ENCODE measurements around the gene SCNN1G. TPM values are rescaled to one million over a fixed set of nuclear protein-coding genes. Genes with fewer than 3 reads are reported as not detected.

Gene SCNN1G
- total RNA-seq, 1 experiment from 2014 or later = 1.3 TPM

DNA sequence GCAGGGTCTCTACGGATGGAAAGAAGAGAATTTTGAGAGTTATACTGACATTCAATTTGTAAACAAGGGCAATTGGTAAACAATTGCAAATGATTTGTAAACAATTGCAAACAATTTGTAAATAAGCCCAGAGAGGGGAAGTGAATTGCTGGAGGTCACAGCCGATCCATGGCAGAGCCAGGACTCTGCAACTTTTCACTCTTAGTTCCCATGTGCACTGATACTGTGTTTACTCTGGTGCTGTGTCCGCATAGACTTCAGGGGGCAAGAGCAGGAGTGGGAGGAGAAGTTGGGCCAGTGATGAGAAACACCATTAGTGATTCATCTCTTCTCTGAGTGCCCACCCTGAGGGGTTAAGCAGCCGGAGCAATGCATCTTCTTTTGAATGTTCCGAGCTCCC is 14.0 kb downstream of the SCNN1G start:
- Mint-ChIP-seq H3K4me3 (no peak overlapping the region), H3K4me1 (peaks cover 40% of the 10 kb centered on the region), H3K36me3 (no peaks in the 10 kb centered on the region), H3K27me3 (ENCODE audit: low read depth) (peaks cover 4% of the 10 kb centered on the region; the same call in 1 of the 2 replicates), H3K9me3 (no peaks in the 10 kb centered on the region), H3K27ac (no peak overlapping the region)
- ChIA-PET POLR2A (no interaction called here), CTCF (interaction anchor here (1.5 kb wide), 1 partner anchor 239 kb away, joined by 3 read pairs; no protein-coding TSS in a partner anchor)
- TF ChIP-seq, protein P1, sequence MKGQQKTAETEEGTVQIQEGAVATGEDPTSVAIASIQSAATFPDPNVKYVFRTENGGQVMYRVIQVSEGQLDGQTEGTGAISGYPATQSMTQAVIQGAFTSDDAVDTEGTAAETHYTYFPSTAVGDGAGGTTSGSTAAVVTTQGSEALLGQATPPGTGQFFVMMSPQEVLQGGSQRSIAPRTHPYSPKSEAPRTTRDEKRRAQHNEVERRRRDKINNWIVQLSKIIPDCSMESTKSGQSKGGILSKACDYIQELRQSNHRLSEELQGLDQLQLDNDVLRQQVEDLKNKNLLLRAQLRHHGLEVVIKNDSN (CRISPR knock-in tag; IDR thresholded peaks at IDR 0.05) = no peak
- TF ChIP-seq, protein P2, sequence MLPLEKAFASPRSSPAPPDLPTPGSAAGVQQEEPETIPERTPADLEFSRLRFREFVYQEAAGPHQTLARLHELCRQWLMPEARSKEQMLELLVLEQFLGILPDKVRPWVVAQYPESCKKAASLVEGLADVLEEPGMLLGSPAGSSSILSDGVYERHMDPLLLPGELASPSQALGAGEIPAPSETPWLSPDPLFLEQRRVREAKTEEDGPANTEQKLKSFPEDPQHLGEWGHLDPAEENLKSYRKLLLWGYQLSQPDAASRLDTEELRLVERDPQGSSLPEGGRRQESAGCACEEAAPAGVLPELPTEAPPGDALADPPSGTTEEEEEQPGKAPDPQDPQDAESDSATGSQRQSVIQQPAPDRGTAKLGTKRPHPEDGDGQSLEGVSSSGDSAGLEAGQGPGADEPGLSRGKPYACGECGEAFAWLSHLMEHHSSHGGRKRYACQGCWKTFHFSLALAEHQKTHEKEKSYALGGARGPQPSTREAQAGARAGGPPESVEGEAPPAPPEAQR (CRISPR knock-in tag; IDR thresholded peaks at IDR 0.05) = no peak
- TF ChIP-seq ZNF671 (CRISPR knock-in tag; IDR thresholded peaks at IDR 0.05) (no peak), ZNF219 (CRISPR knock-in tag; IDR thresholded peaks at IDR 0.05; ENCODE audit: borderline replicate concordance) (no peak), EMX1 (CRISPR knock-in tag; IDR thresholded peaks at IDR 0.05) (no peak), ZNF512 (CRISPR knock-in tag; IDR thresholded peaks at IDR 0.05; ENCODE audit: borderline replicate concordance) (no peak), ZNF121 (CRISPR knock-in tag; IDR thresholded peaks at IDR 0.05) (no peak), ZBTB21 (CRISPR knock-in tag; IDR thresholded peaks at IDR 0.05; ENCODE audit: borderline replicate concordance) (no peak), E2F4 (CRISPR knock-in tag; IDR thresholded peaks at IDR 0.05; ENCODE audit: borderline replicate concordance, low read depth) (no peak), ZNF232 (CRISPR knock-in tag; IDR thresholded peaks at IDR 0.05) (no peak), FOXK1 (CRISPR knock-in tag; IDR thresholded peaks at IDR 0.05) (no peak), MYBL2 (CRISPR knock-in tag; IDR thresholded peaks at IDR 0.05) (no peak), GRHL2 (CRISPR knock-in tag; IDR thresholded peaks at IDR 0.05; ENCODE audit: insufficient replicate concordance, severe bottlenecking) (no peak)
- TF ChIP-seq, protein P3, sequence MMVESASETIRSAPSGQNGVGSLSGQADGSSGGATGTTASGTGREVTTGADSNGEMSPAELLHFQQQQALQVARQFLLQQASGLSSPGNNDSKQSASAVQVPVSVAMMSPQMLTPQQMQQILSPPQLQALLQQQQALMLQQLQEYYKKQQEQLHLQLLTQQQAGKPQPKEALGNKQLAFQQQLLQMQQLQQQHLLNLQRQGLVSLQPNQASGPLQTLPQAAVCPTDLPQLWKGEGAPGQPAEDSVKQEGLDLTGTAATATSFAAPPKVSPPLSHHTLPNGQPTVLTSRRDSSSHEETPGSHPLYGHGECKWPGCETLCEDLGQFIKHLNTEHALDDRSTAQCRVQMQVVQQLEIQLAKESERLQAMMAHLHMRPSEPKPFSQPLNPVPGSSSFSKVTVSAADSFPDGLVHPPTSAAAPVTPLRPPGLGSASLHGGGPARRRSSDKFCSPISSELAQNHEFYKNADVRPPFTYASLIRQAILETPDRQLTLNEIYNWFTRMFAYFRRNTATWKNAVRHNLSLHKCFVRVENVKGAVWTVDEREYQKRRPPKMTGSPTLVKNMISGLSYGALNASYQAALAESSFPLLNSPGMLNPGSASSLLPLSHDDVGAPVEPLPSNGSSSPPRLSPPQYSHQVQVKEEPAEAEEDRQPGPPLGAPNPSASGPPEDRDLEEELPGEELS (CRISPR knock-in tag; IDR thresholded peaks at IDR 0.05) = no peak
- ATAC-seq (peak; percentile 40), DNase-seq (ENCODE audit: low spot score) (no peak)

DNA sequence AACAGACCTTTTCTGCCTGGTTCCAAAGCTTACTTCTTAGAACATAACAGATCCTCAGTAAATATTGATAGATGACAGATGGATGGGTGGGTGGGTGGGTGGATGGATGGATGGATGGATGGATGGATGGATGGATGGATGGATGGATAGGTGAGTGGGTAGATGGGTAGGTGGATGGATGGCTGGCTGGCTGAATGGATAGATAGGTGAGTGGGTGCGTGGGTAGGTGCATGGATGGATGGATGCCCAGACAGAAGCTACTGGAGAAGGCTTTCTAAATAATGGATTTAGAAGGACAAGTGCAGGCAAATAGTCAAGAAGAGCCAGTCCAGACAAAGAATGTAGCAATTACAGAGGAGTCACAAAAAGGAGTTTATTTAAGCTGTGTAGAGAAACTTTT is 19.6 kb downstream of the SCNN1G start:
- ChIA-PET POLR2A (no interaction called here), CTCF (interaction anchor here (0.7 to 2.0 kb wide), 3 partner anchors 19 to 233 kb away, joined by 3 to 8 read pairs (median 5); partner anchors contain the start of gene SCNN1G)
- Mint-ChIP-seq H3K4me1 (peaks cover 57% of the 10 kb centered on the region), H3K9me3 (no peaks in the 10 kb centered on the region), H3K27ac (no peak overlapping the region), H3K36me3 (no peaks in the 10 kb centered on the region; the same call in 1 of the 2 replicates), H3K27me3 (ENCODE audit: low read depth) (peaks cover 37% of the 10 kb centered on the region), H3K4me3 (no peak overlapping the region)
- DNase-seq (ENCODE audit: low spot score) = no peak
- no peak for TF ChIP-seq ZNF423 (CRISPR knock-in tag; IDR thresholded peaks at IDR 0.05)
- TF ChIP-seq ZNF416 (CRISPR knock-in tag; IDR thresholded peaks at IDR 0.05) = no peak
- TF ChIP-seq SMAD4 (CRISPR knock-in tag; IDR thresholded peaks at IDR 0.05) = no peak
- ATAC-seq = no peak

Measured in WTC11 (cell line).